Cardiac muscle cell (in vitro differentiated cells and primary cell): ENCODE measurements around the gene DENND5B. TPM values are rescaled to one million over a fixed set of nuclear protein-coding genes. Genes with fewer than 3 reads are reported as not detected.
A peak's percentile ranks its signal among the peaks of the same experiment; 100 is the strongest.

Experiments used
- DNase-seq, 2 donors: peaks; one replicate each; pipeline versions ENCODE4 v3.0.0 to v3.0.0-alpha.2; 2010 to 2017; ENCODE audit warnings: low read depth in 1 of 2, low spot score in 1 of 2
- H3K27ac ChIP-seq: fragments of 200-600 bp; sonication (generic); 2 replicates; pipeline ENCODE4 v1.5.1; 2016
- H3K27me3 ChIP-seq: fragments of 200-600 bp; sonication (generic); 2 replicates; pipeline ENCODE4 v1.6.0; 2016; ENCODE audit warnings: control low read depth
- H3K36me3 ChIP-seq: fragments of 200-600 bp; sonication (generic); 2 replicates; pipeline ENCODE4 v1.5.1; 2016; ENCODE audit warnings: control low read depth
- H3K4me1 ChIP-seq: fragments of 200-600 bp; sonication (generic); 2 replicates; pipeline ENCODE4 v1.8.1; 2017; ENCODE audit warnings: low read depth, mild to moderate bottlenecking, mixed run types
- H3K4me3 ChIP-seq: fragments of 200-600 bp; sonication (generic); 2 replicates; pipeline ENCODE4 v1.5.1; 2016; ENCODE audit warnings: mild to moderate bottlenecking
- H3K9me3 ChIP-seq: fragments of 200-600 bp; sonication (generic); 2 replicates; pipeline ENCODE4 v1.5.1; 2017; ENCODE audit warnings: low read depth, mild to moderate bottlenecking, control low read depth
- CTCF ChIP-seq: IDR thresholded peaks from 2 replicates; pipeline ENCODE4 v1.5.1; 2012; ENCODE audit warnings: low read depth, mild to moderate bottlenecking, low read length
- polyA plus RNA-seq: library from polyadenylated mRNA; unstranded; fragments of >200 nt; fragmentation: Nextera tagmentation; extraction: Ambion mirVana; gene quantifications from 2 replicates; pipeline ENCODE4 v1.2.1, GENCODE V29; 2016
- total RNA-seq: library from RNA; depleted of rRNA; stranded (reverse); fragments of >200 nt; gene quantifications from 2 replicates; pipeline ENCODE4 v1.2.3, GENCODE V29; 2016

The DENND5B gene
- total and polyA plus RNA-seq, 2 experiments from 2014 or later, result 40.4 to 121 TPM

DNA sequence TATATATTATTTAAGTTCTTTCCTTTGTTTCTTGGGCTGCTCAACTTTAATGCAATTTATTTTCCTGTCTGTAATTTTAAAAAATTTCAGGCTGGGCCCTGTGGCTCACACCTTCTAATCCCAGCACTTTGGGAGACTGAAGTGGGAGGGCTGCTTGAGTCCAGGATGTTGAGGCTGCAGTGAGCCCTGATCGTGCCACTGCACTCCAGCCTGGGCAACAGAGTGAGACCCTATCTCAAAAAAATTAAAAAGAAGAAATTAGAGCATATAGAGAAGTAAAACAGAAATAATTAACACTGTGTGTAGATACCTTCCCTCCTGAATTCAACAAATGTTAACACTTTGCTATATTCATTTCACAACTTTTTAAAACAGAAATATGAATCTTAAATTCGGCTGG, 74.2 kb downstream of the DENND5B start:
- H3K4me1 ChIP-seq, result peaks cover 40% of the 10 kb centered on the region
- DNase-seq, result no peak
- H3K27me3 ChIP-seq, result no peaks in the 10 kb centered on the region
- no peak overlapping the region for H3K4me3 ChIP-seq
- no peaks in the 10 kb centered on the region for H3K9me3 ChIP-seq
- no peaks in the 10 kb centered on the region for H3K36me3 ChIP-seq
- peak overlapping the region; percentile 96 for H3K27ac ChIP-seq
- TF ChIP-seq CTCF, result no peak

DNA sequence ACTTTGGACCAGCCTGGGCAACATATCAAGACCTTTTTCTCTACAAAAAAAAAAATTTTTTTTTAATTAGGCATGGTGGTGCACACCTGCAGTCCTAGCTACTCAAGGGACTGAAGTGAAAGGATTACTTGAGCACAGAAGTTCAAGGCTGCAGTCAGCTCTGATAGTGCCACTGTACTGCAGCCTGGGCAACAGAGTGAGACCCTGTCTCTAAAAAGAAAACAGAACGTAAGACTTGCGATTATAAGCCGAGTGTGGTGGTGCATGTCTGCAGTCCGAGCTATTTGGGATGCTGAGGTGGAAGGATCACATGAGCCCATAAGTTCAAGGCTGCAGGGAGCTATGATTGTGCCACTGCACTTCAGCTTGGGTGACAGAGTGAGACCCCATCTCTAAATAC, 76.0 kb downstream of the DENND5B start:
- no peaks in the 10 kb centered on the region for H3K27me3 ChIP-seq
- no peaks in the 10 kb centered on the region for H3K9me3 ChIP-seq
- H3K4me1 ChIP-seq, result peaks cover 30% of the 10 kb centered on the region
- H3K4me3 ChIP-seq, result no peak overlapping the region
- H3K27ac ChIP-seq, result no peak overlapping the region
- no peaks in the 10 kb centered on the region for H3K36me3 ChIP-seq
- TF ChIP-seq CTCF, result no peak
- DNase-seq, result no peak

GRCh38 chr12:31510034-31510433, 80.9 kb downstream of the DENND5B start:
- Histone ChIP-seq H3K36me3 (no peaks in the 10 kb centered on the region), H3K27ac (peak overlapping the region; percentile 44)

GRCh38 chr12:31508436-31509150, 82.3 kb downstream of the DENND5B start:
- no peaks in the 10 kb centered on the region for H3K9me3 ChIP-seq
- H3K36me3 ChIP-seq, result peaks cover 2% of the 10 kb centered on the region
- DNase-seq, result no peak
- peak overlapping the region; percentile 67 for H3K27ac ChIP-seq
- no peaks in the 10 kb centered on the region for H3K27me3 ChIP-seq
- no peak for TF ChIP-seq CTCF
- H3K4me3 ChIP-seq, result no peak overlapping the region
- peaks cover 16% of the 10 kb centered on the region for H3K4me1 ChIP-seq

More at GRCh38 chr12:31510034-31510433, 80.9 kb downstream of the DENND5B start:
- H3K4me1 ChIP-seq, result peaks cover 16% of the 10 kb centered on the region
- TF ChIP-seq CTCF, result no peak
- H3K27me3 ChIP-seq, result no peaks in the 10 kb centered on the region
- peak in 1 of 2 donors; percentile 64 for DNase-seq
- H3K9me3 ChIP-seq, result no peaks in the 10 kb centered on the region
- H3K4me3 ChIP-seq, result no peak overlapping the region

GRCh38 chr12:31507966-31508365, 83.0 kb downstream of the DENND5B start:
- H3K27ac ChIP-seq, result peak overlapping the region; percentile 67

More at GRCh38 chr12:31507966-31508365, 83.0 kb downstream of the DENND5B start:
- H3K36me3 ChIP-seq, result peaks cover 2% of the 10 kb centered on the region
- peaks cover 16% of the 10 kb centered on the region for H3K4me1 ChIP-seq
- no peak for TF ChIP-seq CTCF
- H3K9me3 ChIP-seq, result no peaks in the 10 kb centered on the region
- no peak overlapping the region for H3K4me3 ChIP-seq
- DNase-seq, result peak in 1 of 2 donors; percentile 59
- no peaks in the 10 kb centered on the region for H3K27me3 ChIP-seq
